Activated CD4-positive, alpha-beta T cell treated with anti-CD3 and anti-CD28 coated beads, Interleukin-2, amount 50 U/mL, for 1 hour (primary cell): ENCODE measurements around the gene PAX7.

ENCODE experiments used
- DNase-seq: peaks from one replicate; pipeline ENCODE4 v3.0.0-alpha.2; 2020

PAX7 gene

GRCh38 chr1:18642278-18643095, 11.8 kb downstream of the PAX7 start:
- DNase-seq: no peak

GRCh38 chr1:18643154-18644012, 12.7 kb downstream of the PAX7 start:
- no peak for DNase-seq

GRCh38 chr1:18644013-18644399, 13.4 kb downstream of the PAX7 start:
- DNase-seq: no peak

GRCh38 chr1:18644446-18644845, 13.8 kb downstream of the PAX7 start:
- DNase-seq: no peak

- DNase-seq: peak; percentile 19
These were observed 14.5 kb downstream of the PAX7 start for GRCh38 chr1:18644973-18645746.

GRCh38 chr1:18645747-18646090, 15.1 kb downstream of the PAX7 start:
- no peak for DNase-seq

- DNase-seq: no peak
These were observed 15.6 kb downstream of the PAX7 start for GRCh38 chr1:18646091-18646785.

GRCh38 chr1:18646786-18647410, 16.3 kb downstream of the PAX7 start:
- no peak for DNase-seq

GRCh38 chr1:18647681-18648214, 17.1 kb downstream of the PAX7 start:
- no peak for DNase-seq

- no peak for DNase-seq
These were observed 19.2 kb downstream of the PAX7 start for GRCh38 chr1:18649693-18650370.

GRCh38 chr1:18651713-18652112, 21.1 kb downstream of the PAX7 start:
- peak; percentile 12 for DNase-seq

GRCh38 chr1:18652791-18653190, 22.1 kb downstream of the PAX7 start:
- no peak for DNase-seq

- no peak for DNase-seq
These were observed 22.7 kb downstream of the PAX7 start for GRCh38 chr1:18653367-18653766.

GRCh38 chr1:18653916-18654315, 23.3 kb downstream of the PAX7 start:
- no peak for DNase-seq

- DNase-seq: no peak
These were observed 24.0 kb downstream of the PAX7 start for GRCh38 chr1:18654599-18654998.

GRCh38 chr1:18657506-18658201, 27.0 kb downstream of the PAX7 start:
- no peak for DNase-seq

- DNase-seq: no peak
These were observed 28.2 kb downstream of the PAX7 start for GRCh38 chr1:18658831-18659230.

GRCh38 chr1:18661404-18662285, 31.0 kb downstream of the PAX7 start:
- no peak for DNase-seq

GRCh38 chr1:18662286-18662639, 31.6 kb downstream of the PAX7 start:
- DNase-seq: no peak
